HG03175 (cell line): ENCODE results near the gene EPB41L2.

Source experiments
- ATAC-seq: cut with Tn5 transposase; IDR thresholded peaks from one replicate; pipeline ENCODE4 v1.9.1; 2021; ENCODE audit warnings: mild to moderate bottlenecking, moderate library complexity; ENCODE audit not compliant: unreplicated experiment

EPB41L2 gene

DNA sequence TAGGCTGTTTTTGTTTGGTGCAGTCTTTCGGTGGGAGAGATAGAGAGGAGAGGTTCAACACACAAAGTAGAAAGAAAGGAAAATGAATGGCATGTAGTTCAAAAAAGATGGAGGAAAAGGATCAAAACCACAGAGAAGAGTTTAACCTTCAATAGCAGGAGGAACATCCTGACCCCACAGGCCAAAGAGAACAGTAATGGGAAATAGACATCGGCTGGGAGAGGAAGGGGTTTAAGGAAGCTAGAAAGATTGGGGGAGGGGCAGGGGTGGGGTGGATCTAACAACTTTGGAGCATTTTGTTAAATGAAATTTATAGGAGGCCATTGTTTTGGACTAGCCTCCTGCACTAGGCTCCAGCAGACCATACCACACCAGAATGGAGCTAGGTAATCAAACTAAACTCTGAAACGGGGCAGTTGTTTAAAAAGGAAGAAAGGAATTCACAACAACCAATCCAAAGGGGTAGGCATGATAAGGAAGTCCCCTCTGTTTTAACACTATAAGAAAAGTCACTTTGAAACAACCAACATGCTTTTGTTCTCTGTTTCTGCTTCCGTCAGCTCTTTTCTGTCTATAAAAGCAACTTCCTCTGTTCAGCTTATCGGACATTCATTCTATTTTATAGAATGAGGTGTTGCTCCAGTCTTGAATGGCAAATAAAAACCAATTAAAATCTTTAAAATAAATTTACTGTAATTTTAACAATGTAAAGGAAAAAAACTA lies 82.6 kb downstream of the EPB41L2 start:
- no peak for ATAC-seq

GRCh38 chr6:130978660-130979396 lies 84.2 kb downstream of the EPB41L2 start:
- no peak for ATAC-seq

DNA sequence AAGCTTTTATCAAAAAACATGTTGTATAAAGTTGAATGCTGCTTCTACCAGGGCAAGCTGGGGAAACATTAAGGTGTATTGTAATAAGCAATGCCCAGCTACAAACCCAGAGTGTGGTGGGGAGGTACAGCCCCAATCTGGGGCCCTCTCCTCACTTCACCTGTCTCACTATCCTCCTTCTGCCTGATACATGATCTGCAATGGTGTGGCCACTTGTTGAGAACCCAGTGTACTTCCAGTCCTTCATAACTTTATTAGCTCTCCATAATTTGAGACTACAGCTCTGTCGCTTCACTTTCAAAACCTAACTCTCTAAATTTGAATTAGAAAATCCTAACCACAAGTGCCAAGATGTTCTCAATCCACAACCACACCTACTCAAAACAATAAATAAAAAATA lies 84.9 kb downstream of the EPB41L2 start:
- no peak for ATAC-seq

DNA sequence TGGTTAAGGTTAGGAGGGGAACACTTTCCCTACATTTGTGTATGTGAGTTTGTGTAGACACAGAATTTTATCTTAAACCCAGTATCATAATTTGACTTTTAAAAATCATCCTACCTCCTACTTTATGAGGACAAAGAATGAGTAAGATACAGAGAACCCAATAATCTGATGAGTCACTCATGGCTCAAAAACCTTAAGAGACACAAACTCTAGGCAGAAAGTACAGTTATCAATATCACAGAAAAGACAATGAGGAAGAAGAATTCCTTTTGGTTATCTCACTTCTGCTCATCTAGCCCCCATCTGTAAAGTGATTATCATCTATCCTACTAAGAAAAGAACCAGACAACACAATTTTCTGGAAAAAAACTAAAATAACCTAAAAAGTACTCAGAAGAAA lies 87.7 kb downstream of the EPB41L2 start:
- ATAC-seq = no peak

DNA sequence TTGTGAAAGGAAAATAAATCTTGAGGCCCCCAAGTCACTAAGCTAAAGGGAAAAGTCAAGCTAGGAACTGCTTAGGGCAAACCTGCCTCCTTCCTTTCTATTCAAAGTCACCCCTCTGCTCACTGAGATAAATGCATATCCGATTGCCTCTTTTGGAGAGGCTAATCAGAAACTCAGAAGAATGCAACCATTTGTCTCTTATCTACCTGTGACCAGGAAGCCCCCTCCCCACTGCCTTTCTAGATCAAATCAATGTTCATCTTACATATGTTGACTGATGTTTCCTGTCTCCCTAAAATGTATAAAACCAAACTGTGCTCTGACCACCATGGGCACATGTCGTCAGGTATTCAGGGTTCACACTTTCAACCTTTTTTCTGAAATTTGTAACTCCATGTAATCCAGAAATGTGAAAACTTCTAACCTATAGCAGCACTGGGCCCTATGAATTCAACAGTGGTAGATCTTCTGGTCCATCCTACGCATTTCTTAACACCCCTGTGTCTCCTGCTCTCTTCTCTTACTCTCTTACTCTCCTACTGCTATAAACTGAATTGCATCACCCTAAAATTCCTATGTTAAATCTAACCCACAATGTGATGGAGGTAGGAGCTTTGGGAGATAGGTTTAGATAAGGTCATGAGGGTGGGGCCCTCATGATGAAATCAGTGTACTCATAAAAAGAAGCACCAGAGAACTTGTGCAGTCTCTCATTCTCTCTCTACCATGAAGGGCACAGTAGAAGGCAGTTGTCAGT lies 89.3 kb downstream of the EPB41L2 start:
- no peak for ATAC-seq

- ATAC-seq = no peak
Observed at GRCh38 chr6:130971504-130971903, 91.5 kb downstream of the EPB41L2 start.

GRCh38 chr6:130970839-130971410 lies 92.1 kb downstream of the EPB41L2 start:
- no peak for ATAC-seq

DNA sequence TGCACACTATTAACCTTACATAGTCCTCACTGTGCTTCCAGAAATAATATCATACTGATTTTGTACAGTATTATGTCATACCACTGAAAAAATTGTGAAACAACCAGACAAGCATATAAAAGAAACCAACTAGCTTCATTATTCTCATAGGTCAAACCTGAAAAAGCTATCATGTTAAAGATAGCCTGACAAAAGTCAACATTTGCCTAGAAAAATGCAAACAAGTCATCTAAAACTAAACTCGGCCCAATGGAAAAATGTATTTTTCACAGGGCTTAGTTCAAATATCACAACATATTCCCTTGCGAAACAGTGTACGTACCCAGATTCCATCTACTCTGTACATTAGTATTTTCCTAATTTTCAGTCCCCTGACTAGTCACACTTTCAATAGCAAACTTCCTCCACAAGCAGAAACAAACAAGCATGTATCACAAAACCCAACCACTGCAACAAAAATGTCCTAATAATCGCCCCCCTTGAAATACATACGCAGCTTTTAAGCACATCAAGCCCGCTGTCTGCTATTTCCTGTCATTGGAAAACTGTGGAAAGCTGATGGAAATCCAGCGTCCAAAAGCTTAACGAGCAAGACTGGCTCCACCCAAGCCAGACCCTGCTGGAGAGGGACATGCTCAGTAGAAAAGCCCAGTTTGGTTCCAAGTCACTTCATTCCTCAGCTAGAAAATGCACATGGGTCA lies 93.1 kb downstream of the EPB41L2 start:
- no peak for ATAC-seq

DNA sequence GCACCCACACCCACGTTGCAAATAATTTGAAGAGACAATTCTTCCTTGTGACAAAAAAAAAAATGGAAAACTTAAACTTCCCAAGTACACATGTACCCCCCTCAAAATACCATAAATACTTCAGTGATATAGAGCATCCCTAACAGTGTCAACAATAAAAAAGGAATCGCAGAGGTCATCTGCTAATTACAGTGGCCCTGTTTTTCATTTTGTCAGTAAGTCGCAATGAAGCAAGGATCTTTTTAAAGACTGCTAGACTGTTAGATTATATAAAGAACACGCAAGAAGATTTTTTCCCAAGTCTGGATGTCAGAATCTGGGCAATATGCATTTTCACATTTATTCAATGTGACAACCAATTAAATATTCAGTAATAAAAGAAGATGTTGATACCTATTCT lies 93.9 kb downstream of the EPB41L2 start:
- ATAC-seq = no peak

DNA sequence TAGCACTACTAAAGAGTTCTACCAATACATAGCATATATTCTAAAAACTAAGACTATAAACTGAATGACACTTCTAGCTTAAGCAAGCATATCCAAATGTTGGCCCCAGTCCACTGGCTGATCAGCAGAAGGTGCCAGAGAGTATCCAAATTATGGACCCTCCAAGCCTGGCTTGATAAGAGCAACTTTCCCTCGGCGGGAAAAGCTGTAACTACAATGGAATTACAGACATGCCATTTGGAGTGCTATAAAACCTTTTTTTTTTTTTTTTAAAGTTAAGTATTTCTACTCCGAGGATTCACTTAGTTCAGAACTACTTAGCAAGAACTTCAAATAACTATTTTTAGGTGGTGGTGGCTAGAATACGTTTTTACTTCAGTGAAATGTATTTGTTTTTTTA lies 94.6 kb downstream of the EPB41L2 start:
- no peak for ATAC-seq

DNA sequence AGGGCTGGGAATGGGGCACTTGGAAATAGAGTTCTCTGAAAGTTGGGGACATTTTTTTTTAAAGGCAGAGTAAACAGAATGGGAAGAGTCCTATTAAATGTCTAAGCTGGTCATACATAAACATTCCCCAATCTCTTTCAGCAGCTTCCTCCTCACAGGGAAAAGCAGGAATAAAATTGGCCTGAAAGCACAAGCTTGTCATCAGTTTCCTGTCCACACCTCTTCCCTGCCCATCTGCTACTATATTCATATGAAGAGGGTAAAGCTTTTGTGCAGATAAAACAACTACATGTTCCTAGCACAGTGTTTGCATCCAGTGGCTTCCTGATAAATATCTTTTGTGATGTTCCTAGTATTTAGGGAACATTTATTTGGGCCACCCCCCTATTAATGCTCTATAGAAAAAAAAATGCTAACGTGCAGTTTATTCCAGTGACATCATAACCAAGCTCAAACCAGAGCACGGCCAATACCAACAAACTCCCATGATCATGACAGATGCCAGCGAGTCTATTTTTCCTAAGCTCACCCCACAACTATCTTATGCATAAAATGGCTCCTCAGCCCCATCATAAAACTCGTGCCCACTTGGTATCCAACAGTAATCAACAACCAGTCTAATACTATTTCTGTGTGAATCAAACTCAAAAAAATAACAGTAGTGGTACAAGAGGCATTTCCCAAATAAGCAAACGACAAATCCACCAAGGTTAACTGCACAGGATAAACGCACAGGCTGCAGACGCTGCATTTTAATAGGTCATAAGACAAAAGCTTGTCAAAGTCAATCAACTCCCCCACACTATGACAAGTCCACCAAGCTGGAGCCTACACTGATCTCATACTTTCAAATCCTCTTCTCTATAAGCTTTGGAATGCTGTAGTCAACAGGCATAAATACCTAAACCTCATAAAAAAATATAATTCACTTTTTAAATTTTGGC lies 95.3 kb downstream of the EPB41L2 start:
- no peak for ATAC-seq

DNA sequence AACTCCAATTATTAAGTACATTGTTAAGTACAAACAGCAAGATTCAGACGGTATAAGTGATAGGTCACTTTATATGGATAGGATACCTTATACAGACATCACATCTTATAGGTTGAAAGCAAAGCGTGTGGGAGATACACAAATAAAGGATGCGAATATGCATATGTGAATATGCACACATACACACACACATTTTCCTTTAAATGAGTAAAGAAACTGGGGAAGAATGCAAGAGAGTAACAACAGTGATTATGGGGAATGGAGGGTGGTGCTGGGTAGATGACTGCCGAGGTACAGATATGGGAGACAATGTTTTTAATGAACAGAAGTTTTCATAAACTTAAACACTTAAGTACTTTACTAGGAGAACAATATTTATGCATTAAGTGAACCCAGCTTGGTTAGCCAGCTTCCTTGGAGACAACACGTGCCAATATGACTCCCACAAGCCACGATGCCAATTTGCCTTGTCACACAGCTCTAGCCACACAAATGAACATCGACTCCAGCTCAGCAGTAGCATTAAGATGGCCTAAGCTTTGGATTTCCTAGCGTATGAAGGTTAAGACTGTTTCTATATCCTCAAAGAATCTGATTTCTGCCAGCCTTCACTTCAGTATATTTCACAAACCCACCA lies 96.6 kb downstream of the EPB41L2 start:
- ATAC-seq = no peak

DNA sequence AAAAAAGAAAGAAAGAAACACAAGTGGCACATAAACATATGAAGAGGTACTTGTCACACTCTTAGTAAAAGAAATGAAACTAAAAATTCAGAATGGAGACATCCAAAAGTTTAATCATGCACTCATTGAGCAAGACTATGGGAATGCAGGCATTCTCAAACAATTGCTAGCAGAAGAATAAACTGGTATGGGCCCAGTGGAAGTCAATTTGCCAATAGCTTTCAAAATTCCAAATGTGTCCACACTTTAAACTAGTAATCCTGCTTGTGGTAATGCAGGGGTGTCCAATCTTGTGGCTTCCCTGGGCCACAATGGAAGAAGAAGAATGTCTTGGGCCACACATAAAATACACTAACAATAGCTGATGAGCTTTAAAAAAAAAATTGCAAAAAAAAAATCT lies 97.4 kb downstream of the EPB41L2 start:
- no peak for ATAC-seq

- ATAC-seq = peak; percentile 48
Observed at GRCh38 chr6:130964808-130965604, 98.0 kb downstream of the EPB41L2 start.

GRCh38 chr6:130964289-130964688 lies 98.8 kb downstream of the EPB41L2 start:
- ATAC-seq = peak; percentile 48

DNA sequence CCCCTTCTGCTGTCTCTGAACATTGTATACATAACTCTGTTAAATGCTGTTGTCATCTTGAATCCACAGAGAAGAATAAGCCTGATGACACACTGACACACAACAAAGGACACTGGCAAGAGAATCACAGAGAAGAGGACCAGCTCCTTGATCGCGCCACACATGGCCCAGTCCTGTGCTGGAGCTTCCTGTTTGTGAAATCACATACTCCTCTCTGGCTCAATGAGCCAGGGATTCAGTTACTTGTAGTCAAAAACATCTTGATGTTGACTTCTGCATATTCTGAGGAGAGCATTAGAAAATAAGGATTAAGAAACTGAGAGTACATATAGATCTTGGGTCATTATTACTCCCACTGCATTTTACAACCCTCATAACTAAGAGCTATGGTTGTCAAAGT lies 100.1 kb downstream of the EPB41L2 start:
- ATAC-seq = no peak

DNA sequence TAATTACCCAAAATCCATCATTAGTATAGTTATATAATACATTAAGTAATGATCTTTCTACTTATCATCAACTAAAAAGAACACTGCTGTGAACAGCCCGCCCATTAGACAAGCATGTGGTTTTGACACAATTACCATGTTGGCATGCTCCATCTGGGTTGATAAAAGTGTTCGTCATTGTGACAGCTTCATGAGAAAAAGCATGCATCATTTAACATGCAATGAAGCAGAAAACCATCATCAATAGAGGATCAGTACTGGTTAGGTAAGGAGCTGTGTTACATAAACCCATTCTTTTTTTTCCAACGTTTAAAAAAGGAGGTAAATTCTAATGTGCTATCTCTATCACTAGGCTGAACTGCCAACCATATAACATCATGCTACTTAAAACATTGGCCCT lies 101.9 kb downstream of the EPB41L2 start:
- ATAC-seq = peak; percentile 42

GRCh38 chr6:130959951-130960350 lies 103.1 kb downstream of the EPB41L2 start:
- ATAC-seq = no peak
